ENCODE data around the gene MTA3.
A peak's percentile ranks its signal among the peaks of the same experiment; 100 is the strongest.
"Not testable (repeated sequence)": the region's sequence is repeated elsewhere in the genome, so short reads cannot be mapped to it uniquely, and the experiment has no call there.

MTA3 gene

DNA sequence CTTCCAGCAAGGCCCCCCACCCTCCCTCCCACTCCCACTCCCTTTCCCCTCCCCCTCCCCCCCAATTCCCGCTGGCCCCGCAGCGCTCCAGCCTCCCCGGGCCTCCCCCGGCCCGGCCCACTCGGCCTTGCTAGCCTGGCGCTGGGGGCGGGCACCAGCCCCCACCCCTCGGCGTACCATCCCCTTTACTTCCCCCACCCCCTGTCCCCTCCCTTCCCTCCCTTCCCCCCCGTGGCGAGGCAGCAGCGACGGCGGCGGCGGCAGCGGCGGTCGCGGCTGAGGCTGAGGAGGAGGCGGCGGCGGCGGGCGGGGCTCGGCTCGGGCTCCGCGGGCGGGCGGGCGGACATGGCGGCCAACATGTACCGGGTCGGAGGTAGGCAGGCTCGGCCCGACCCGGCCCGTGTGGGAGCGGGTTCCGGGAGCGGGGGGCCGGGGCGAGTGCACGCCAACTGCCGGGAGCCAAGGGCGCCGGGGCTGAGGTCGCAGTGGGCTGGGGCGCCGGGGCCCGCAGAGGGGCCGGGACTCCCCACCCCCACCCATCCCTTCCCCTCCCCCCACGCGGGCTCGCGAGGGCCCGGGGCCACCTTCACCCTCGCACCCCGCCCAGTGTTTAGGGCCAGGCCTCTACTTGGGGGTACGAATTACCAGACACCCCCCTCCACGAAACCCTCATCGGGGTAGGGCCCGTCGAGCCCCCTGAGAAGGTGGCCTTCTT, at the start of gene MTA3:
TSS of gene MTA3 (plus strand) at position 232 of the 715 bp plus-strand sequence. CDS start at position 346, 114 bp downstream.
- peak; percentile 55 to 65 for DNase-seq

DNA sequence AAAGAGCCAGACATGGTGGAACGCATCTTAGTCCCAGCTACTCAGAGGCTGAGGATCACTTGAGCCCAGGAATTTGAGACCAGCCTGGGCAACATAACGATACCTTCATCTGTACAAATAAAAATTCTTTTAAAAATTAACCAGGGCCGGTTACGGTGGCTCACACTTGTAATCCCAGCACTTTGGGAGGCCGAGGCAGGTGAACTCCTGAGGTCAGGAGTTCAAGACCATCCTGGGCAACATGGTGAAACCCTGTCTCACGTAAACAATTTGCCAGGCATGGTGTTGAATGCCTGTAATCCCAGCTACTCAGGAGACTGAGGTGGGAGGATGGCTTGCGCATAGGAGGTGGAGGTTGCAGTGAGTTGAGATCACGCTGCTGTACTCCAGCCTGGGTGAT, 48.8 kb upstream of the MTA3 start:
- DNase-seq: no peak

DNA sequence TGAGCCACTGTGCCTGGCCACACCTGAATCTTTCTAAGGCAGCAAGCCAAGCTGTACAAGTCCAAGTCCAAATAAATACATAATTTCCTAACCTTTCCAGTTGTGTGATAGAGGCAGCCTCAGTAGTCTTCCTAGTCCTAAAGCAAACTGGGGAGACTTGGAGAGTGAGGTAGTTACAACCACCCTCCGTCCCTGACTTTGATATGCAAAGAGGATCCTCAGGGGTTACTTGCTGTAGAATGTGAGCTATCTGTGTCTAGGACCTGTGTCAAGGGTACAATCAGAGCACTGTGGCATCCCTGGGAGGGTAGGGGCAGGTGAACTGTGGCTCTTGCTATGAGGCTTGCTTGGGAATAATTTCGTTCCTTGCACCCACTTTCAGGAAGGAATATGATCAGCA, 46.4 kb upstream of the MTA3 start:
- DNase-seq: no peak

DNA sequence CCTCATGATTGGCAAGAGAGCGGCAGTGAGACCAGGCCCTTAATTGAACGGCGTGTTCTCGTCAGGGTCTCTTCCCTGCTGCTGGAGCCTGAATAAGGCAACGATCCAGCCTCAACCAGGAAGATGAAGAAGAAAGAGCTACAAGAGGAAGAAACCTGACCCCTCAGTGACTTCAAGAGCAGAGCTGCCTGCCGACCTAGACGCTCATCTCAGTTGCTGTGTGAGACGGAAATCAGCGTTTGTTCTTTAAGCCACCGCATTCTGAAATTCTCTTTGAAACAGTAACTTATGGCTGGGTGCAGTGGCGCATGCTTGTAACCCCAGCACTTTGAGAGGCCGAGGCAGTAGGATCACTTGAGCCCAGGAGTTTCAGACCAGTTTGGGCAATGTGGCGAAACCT, 45.1 kb upstream of the MTA3 start:
- DNase-seq: no peak

DNA sequence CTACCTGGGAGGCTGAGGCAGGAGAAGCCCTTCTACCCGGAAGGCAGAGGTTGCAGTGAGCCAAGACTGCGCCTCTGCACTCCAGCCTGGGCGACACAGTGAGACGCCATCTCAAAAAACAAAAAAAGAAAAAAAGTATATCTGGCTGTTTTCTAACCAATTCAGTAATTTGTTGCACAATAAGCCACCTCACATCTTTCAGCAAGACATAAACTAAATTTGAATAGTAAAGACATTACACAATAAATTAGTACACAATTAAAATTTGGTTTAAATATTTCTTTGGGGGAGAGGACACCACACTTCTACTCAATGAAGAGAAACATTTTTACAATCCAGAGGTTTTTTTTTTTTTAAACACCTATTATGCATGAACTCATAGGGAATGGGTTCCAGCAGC, 36.0 kb upstream of the MTA3 start:
- no peak for DNase-seq

DNA sequence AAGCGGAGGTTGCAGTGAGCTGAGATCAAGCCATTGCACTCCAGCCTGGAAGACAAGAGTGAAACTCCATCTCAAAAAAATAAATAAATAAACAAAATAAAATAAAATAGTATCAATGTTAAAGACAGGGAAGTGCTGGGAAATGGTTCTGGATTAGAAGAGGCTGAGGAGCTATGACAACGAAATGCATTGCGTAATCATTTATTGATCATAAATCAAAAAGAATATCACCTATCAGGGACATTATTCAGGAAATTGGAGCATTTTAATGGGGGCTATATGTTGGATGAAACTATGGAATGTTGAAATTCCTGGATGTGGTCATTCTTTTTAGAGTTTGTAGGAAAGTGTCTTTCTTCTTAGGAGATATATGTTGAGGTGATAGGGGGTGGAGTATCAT, 30.9 kb upstream of the MTA3 start:
- no peak for DNase-seq

DNA sequence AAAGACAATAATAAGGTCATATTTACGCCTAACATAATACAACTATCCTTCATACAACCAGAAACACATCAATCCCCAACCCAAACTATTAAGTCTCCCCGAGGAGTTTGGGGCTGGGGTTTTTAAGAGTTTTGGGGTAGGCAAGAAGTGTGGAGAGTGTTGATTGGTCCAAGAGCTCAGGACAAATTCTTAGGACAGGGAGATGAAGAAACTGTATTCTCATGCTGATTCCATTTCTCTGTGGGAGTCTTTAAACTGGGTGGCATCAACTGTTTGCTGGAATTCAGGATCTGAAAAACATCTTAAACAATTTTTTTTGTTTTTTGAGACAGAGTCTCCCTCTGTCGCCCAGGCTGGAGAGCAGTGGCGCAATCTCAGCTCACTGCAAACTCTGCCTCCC, 25.6 kb upstream of the MTA3 start:
- DNase-seq: no peak

DNA sequence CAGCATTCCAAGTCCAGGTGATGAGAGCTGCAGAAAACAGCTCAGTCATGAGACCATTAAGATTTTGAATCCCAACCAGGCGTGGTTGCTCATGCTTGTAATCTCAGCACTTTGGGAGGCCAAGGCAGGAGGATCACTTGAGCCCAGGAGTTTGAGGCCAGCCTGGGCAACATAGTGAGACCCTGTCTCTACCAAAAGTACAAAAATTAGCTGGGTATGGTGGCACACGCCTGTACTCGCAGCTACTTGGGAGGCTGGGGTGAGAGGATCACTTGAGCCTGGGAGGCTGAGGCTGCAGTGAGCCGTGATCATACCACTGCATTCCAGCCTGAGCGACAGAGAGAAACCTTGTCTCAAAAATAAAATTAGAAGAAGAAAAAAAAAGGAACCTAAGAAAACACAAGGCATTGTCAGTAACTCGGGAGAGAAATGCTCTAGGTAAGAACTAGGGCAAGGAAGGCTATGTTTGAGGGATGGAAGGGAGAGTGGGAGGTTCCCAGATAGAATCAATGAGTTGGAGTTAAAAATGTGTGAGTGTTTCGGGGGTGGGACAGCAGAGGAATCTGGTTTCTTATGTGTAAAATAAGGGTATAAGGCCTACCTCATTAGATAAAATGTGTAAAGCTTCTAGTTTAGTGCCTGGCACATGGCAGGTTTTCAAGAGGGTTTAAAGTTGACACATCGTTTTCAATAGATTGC, 23.3 kb upstream of the MTA3 start:
- no peak for DNase-seq

DNA sequence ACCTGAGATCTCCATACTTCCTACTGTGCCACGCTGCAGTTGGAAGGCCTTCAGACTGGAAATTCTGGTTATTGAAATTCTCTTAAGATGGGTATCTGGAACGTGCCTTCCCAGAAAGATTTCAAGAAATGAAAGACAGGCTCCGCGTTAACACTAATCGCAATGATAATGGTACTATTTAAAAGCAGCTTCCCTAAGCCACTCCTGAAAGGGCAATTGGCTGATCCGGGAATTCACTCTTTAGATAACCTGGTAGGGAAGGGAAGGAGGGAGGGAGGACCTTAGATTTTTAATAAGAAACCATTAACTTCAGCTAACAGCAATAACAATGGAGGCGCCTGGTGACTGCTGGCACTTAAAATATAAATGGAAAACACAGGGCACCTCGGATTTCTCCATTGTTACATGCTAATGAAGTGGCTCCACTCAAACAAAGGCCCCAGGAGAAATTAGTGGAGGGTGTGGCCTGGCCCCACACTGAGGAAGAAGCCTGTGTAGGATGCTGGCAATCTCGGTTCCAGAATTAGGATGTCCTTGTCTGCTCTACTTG, 22.5 kb upstream of the MTA3 start:
- DNase-seq: no peak

DNA sequence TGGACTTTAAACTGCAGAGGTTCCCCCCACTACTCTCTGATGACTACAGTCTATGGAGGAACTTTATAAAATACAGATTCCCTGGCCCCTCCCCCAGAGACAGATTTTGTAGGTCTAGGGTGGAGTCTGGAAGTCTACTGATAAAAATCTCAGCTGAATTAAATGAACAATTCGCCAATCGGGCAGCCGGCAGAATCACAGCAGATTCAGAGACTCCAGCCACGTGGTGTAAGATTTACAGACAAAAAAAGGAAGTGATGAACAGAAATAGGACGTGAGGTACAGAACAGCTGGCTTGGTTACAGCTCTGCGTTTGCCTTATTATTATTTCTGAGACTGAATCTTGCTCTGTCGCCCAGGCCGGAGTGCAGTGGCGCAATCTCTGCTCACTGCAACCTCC, 21.4 kb upstream of the MTA3 start:
- no peak for DNase-seq

DNA sequence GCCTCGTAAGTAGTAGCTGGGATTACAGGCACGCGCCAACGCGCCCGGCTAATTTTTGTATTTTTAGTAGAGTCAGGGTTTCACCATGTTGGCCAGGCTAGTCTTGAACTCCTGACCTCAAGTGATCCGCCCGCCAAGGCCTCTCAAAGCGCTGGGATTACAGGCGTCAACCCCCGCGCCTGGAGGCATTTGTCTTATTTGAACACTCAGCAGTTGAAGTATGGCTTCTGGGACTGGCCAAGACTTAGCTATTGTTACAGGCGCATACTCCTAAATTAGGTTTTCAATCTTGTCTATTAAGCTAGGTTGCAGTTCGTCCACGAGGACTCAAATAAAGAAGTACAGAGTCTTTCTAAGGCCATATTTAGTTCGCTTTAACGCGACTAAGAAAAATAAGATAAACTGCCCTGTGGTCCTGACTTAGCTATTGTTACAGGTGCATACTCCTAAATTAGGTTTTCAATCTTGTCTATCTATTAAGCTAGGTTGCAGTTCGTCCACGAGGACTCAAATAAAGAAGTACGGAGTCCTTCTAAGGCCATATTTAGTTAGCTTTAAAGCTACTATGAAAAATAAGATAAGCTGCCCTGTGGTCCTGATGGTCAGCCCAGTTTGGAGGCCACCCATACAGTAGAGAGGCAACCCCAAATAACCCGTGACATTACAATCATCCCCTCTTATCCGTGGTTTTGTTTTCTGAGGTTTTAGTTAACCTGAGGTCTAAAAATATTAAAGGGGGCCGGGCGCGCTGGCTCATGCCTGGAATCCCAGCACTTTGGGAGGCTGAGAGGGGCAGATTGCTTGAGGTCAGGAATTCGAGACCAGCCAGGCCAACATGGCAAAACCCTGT, 20.8 kb upstream of the MTA3 start:
- DNase-seq: no peak

DNA sequence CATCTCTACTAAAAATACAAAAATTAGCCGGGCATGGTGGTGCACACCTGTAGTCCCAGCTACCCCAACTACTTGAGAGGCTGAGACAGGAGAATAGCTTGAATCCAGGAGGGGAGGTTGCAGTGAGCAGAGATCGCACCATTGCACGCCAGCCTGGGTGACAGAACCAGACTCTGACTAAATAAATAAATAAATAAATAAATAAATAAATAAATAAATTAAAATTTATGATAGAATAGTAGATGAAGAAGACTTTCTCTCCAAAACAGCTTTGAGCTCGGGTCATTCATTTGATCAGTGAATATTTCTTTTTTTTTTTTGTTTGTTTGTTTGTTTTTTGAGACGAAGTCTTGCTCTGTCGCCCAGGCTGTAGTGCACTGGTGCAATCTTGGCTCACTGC, 17.6 kb upstream of the MTA3 start:
- DNase-seq: no peak

DNA sequence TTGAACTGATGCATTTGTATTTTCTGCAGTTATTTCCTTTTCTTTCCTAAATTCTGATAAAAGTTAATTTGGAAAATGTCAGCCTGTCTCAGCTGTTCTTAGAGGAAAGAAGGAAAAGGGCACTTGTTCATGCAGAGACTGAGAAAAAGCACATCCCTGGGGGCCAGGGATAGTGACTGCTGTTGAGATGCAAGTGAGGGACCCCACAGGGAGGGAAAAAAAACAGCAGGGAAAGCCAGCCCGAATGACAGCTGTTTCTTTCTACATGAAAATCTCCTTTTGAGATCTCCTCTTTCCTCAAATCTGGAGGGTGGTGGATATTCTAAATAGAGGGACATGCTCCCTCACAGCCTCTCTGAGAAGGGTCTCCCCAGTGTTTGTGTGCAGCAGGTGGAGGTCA, 14.0 kb upstream of the MTA3 start:
- no peak for DNase-seq

DNA sequence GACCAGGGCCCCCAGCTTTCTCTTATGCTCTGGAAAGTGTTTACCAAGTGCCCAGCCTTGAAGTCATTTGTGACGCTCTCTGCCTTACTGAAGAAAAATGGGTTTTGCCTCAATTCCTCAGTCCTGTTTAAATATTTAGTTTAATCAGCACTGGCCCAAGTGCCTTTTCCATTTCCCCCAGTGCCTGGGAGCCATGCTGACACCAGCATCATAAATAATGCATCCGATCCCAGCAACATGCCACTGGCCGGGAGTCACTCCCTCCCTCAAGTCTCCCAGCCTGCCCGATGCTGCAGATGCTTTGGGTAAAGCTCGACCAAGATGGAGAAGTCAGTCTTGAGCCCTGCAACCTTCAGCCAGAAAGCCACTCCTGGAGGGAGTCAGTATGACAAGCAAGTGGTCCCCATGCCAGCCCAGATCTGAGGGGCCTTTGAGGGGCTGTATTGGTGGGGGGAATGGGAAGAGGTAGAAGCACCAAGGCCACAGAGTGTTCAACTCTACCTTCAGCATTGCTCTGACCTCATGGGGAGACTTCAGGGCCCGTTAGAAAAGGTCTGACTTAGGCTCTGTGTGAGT, 12.0 kb upstream of the MTA3 start:
- no peak for DNase-seq

DNA sequence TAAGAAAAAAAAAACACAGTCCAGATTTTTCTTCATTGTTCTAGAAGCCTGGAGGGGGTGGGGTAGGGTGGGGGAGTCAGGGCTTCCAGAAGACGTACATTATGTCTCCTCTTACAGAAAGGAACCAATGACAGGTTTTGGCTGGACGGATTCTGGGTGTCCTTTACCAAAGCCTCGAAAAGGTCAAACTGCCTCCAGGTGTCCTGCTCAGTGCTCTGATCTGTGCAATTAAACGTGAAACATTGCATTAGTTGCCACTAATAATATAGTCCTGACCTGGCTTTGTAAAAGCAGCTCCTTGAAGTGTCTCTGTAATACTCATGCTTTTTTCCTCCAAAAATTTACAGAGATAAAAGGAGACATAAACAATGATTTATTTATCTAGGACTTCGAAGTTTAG, 11.1 kb upstream of the MTA3 start:
- no peak for DNase-seq

DNA sequence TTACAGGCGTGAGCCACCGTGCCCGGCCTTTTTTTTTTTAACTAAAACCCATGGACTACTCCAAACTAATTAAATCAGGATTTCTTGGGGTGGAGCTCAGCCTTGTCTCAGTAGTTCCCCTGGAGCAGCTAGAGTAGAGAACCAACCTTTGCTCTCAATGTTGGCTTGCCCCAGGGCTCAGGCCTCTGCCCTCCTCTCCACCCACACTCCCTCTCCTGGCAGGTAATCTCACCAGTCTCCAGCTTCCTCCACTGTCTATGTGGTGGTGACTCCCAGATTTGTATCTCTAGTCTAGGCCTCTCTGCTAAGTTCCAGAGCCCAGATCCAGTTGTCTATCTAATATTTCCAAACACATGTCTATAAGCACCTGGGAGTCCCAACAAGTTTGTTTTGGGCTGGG, 9.6 kb upstream of the MTA3 start:
- DNase-seq: no peak

DNA sequence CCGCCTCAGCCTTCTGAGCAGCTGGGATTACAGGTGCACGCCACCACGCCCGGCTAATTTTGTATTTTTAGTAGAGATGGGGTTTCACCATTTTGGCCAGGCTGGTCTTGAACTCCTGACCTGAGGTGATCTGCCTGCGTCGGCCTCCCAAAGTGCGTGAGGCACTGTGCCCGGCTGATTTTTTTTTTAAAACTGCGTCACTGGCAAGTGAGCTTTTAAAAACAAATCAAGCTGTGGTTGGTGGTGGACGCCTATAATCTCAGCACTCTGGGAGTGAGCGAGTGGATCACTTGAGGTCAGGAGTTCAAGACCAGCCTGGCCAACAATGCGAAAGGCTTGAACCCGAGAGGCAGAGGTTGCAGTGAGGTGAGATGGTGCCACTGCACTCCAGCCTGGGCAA, 8.3 kb upstream of the MTA3 start:
- DNase-seq: not testable (repeated sequence)

DNA sequence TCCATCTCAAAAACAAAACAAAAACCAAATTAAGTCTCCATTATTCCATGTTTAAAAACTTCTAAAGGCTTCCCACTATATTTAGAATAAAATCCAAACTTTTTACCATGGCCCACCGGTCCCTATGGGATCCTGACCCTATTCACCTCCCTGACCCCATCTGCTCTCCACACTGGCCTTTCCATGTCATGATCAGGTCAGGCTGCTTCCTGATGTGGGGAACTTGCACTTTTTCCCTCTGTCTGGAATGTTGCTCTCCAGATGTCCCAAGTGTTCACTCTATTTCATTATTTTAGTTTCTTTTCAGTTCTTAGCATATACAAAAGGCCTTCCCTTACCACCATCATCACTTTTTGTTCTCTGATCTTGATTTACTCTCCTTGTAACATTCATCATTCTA, 7.5 kb upstream of the MTA3 start:
- no peak for DNase-seq

DNA sequence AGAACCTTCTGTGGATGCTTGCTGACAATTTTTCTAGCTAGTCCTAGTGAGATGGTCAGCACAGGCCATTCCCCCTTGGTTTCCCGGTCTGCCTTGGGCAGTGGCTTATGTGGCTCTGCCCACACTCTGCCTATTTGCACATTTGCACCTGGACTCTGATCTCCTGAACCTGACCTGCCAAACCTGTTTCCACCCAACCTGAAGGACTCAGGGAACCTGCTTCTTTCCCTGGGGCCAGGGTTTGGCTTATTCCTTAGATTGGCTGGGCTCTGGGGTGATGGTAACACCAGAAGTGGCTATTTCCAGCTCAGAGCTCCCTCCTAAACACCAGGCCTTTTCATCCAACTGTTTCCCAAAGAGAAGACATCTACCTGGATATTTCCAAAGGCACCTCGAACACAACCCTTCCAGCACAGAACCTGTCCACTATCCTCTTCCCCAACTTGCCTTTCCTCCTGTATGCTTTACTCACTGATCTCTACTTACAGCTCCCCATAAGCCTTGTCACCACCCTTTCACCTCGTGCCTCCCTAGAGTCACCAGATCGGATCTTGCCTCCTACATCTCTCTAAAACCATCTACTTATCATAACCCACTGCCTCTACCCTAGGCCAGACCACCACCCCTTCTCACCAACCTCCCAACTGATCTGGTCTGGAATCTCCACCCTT, 5.8 kb upstream of the MTA3 start:
- DNase-seq: no peak

DNA sequence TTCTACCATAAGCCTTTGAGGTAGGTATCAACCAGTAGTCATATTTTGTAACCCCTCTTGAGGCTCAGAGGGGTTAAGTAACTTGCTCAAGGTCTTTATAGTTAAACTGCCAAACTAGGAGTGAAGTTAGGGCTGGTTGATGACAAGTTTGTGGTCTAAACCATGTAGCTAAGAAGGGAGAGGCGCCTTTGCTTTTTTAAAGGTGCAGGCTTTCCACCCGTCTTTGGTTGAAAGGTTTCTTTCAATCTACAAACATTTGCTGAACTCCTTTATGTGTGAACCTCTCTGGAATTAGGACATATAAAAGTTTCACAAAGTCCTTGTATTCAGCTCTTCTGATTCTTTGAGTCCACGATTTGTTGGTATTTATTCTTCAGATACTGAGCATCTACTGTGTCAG, 2.4 kb upstream of the MTA3 start:
- peak in 1 of 2 donors; percentile 6 for DNase-seq

DNA sequence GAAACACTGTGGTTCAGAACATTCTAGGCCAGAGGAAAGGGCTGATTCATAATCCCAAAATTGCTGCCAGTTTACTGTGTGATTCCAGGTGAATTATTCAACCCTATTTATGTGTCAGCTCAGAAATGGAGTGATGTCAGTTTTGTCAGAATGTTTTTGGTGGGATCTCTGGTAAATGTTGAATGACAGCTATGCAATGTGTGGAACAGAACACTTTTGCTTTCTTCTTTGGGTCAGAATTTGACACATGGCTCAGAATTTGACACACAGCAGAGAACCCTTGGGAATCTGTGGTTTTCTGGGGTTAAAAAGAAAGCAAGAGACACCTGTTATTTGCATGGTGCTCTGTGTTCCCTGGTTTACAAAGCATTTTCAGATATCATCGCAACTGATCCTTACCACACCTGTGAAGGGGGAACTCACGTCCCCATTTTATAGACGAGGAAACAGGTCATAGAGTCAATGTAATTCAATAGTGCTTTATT, 1.6 kb upstream of the MTA3 start:
- DNase-seq: no peak

DNA sequence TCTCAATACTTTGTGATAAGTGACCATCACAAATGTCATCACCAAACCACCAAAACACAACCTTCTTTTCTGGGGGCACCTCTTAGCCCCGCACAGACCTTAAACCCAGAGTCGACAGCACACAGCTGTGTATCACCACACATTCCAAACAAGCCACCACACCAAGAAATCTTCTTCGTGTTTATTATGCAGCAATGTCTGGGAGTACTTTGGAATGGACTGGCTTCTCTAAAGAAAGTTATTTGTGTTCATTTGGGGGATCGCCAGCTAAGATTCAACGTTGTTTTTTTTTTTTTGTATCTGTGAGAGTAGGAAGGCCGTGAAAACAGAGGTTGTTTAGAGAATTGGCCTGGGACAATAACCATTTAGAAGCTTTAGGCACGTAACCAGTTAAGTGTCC, 1.1 kb upstream of the MTA3 start:
- no peak for DNase-seq
